OCI-LY7 (cell line): ENCODE results near the gene KRT86. TPM values are rescaled to one million over a fixed set of nuclear protein-coding genes. Genes with fewer than 3 reads are reported as not detected.
A peak's percentile ranks its signal among the peaks of the same experiment; 100 is the strongest.
"Not testable (repeated sequence)": the region's sequence is repeated elsewhere in the genome, so short reads cannot be mapped to it uniquely, and the experiment has no call there.

Experiments
- BruUV-seq: library from RNA; stranded (reverse); fragments of 400-500 nt; replicated peaks from 2 replicates; lab custom pipeline; 2021; lab: Mats Ljungman, UMichigan
- CTCF ChIA-PET: fragments of 300-600 bp; sonication (Branson Sonifier 250); formaldehyde crosslinking; loops from one replicate; lab custom pipeline; 2022; ENCODE audit warnings: antibody characterized with exemption; ENCODE audit not compliant: unreplicated experiment; lab: Charles Lee
- POLR2A ChIA-PET: fragments of 300-600 bp; sonication (Branson Sonifier 250); formaldehyde crosslinking; loops from one replicate; lab custom pipeline; 2022; ENCODE audit warnings: antibody characterized with exemption; lab: Charles Lee
- DNase-seq: peaks from one replicate; pipeline ENCODE4 v3.0.0-alpha.2; 2015; ENCODE audit warnings: low spot score
- H2AFZ ChIP-seq: fragments of 200-600 bp; sonication (generic), shearing (Covaris generic); 2 replicates; pipeline ENCODE4 v1.6.1; 2014; ENCODE audit warnings: mild to moderate bottlenecking, antibody characterized with exemption, low read length, moderate library complexity
- H3K27ac ChIP-seq: fragments of 200-600 bp; sonication (generic); 2 replicates; pipeline ENCODE4 v1.5.1; 2014; ENCODE audit warnings: mixed run types, low read depth, mild to moderate bottlenecking, moderate library complexity, low read length, inconsistent platforms; ENCODE audit not compliant: poor library complexity, severe bottlenecking
- H3K36me3 ChIP-seq: fragments of 200-600 bp; sonication (generic); 2 replicates; pipeline ENCODE4 v1.6.1; 2014; ENCODE audit warnings: mild to moderate bottlenecking, antibody characterized with exemption, low read length, moderate library complexity, mixed read lengths; ENCODE audit not compliant: insufficient read depth
- H3K4me1 ChIP-seq: fragments of 200-600 bp; sonication (generic); 2 replicates; pipeline ENCODE4 v1.5.1; 2014; ENCODE audit warnings: mild to moderate bottlenecking, low read length; ENCODE audit not compliant: insufficient read depth, poor library complexity, severe bottlenecking
- H3K4me2 ChIP-seq: fragments of 200-600 bp; sonication (generic); 2 replicates; pipeline ENCODE4 v1.6.1; 2014; ENCODE audit warnings: mild to moderate bottlenecking, low read length
- H3K4me3 ChIP-seq: fragments of 200-600 bp; sonication (generic); 2 replicates; pipeline ENCODE4 v1.5.1; 2014; ENCODE audit warnings: mild to moderate bottlenecking, low read depth, low read length; ENCODE audit not compliant: poor library complexity, severe bottlenecking
- H3K79me2 ChIP-seq: fragments of 200-600 bp; sonication (generic); 2 replicates; pipeline ENCODE4 v1.6.1; 2016; ENCODE audit warnings: low read depth, mild to moderate bottlenecking, low read length, moderate library complexity, mixed read lengths; ENCODE audit not compliant: insufficient read depth
- H3K9me2 ChIP-seq: fragments of 200-600 bp; sonication (generic); 2 replicates; pipeline ENCODE4 v1.6.1; 2016; ENCODE audit warnings: mild to moderate bottlenecking, low read length, mixed read lengths; ENCODE audit not compliant: insufficient read depth
- H3K9me3 ChIP-seq: fragments of 200-600 bp; sonication (generic); 2 replicates; pipeline ENCODE4 v1.6.1; 2014; ENCODE audit warnings: mild to moderate bottlenecking, mixed run types, low read length, mixed read lengths
- H4K20me1 ChIP-seq: fragments of 200-600 bp; sonication (generic); 2 replicates; pipeline ENCODE4 v1.6.1; 2014; ENCODE audit warnings: mild to moderate bottlenecking, antibody characterized with exemption, low read length, moderate library complexity, mixed read lengths; ENCODE audit not compliant: insufficient read depth
- CTCF ChIP-seq: fragments of 200-600 bp; sonication (generic); conservative IDR thresholded peaks from 2 replicates; pipeline ENCODE4 v1.5.1; 2014; ENCODE audit warnings: mild to moderate bottlenecking, antibody characterized with exemption, low read length, moderate library complexity, mixed read lengths
- intact Hi-C: fragments of 100-400 bp; cut with micrococcal nuclease; formaldehyde crosslinking; loops from one replicate; pipeline ENCODE4 v1.10.0; 2022; ENCODE audit not compliant: unreplicated experiment
- total RNA-seq, 2 experiments: library from RNA; depleted of rRNA in 1 of 2; stranded (reverse); fragments of >200 nt in 1 of 2; shearing (Covaris generic) in 1 of 2; gene quantifications; 2 replicates each; pipeline ENCODE4 v1.2.3, GENCODE V29; 2014 to 2022

The KRT86 gene
- total RNA-seq, 2 experiments from 2014 or later: not detected

GRCh38 chr12:52286857-52287785 is 12.7 kb downstream of the KRT86 start:
- H3K36me3 ChIP-seq, H3K4me1 ChIP-seq, POLR2A ChIA-PET, DNase-seq, H3K4me2 ChIP-seq, H3K9me2 ChIP-seq, H3K79me2 ChIP-seq, H2AFZ ChIP-seq, intact Hi-C loops, H3K4me3 ChIP-seq, H3K9me3 ChIP-seq, H3K27ac ChIP-seq, BruUV-seq, H4K20me1 ChIP-seq: not testable (repeated sequence)
- CTCF ChIA-PET: interaction anchor here (0.6 kb wide), 1 partner anchor 8 kb away, joined by 3 read pairs; no protein-coding TSS in a partner anchor
- TF ChIP-seq CTCF: peak; percentile 52

- CTCF ChIA-PET, H3K36me3 ChIP-seq, H3K27ac ChIP-seq, H3K9me2 ChIP-seq, intact Hi-C loops, DNase-seq, H3K9me3 ChIP-seq, H4K20me1 ChIP-seq, H2AFZ ChIP-seq, POLR2A ChIA-PET, BruUV-seq, H3K79me2 ChIP-seq, H3K4me3 ChIP-seq, H3K4me2 ChIP-seq, H3K4me1 ChIP-seq: not testable (repeated sequence)
Observed at GRCh38 chr12:52287816-52288805, 13.7 kb downstream of the KRT86 start.

GRCh38 chr12:52290483-52291134 is 16.2 kb downstream of the KRT86 start:
- H3K4me2 ChIP-seq, H3K4me1 ChIP-seq, H2AFZ ChIP-seq, DNase-seq, intact Hi-C loops, BruUV-seq, H3K9me3 ChIP-seq, H3K36me3 ChIP-seq, H3K27ac ChIP-seq, H3K79me2 ChIP-seq, POLR2A ChIA-PET, H3K4me3 ChIP-seq, H4K20me1 ChIP-seq, H3K9me2 ChIP-seq: not testable (repeated sequence)
- CTCF ChIA-PET: interaction anchor here (0.6 kb wide), 1 partner anchor 121 kb away, joined by 3 read pairs; no protein-coding TSS in a partner anchor
